Activated CD8-positive, alpha-beta memory T cell treated with anti-CD3 and anti-CD28 coated beads, Interleukin-2, amount 50 U/mL, for 48 hours (primary cell): ENCODE measurements around the gene FANCD2OS.
"Not testable (repeated sequence)": the region's sequence is repeated elsewhere in the genome, so short reads cannot be mapped to it uniquely, and the experiment has no call there.

ENCODE experiments used
- DNase-seq: peaks from one replicate; pipeline ENCODE4 v3.0.0-alpha.2; 2020

Gene FANCD2OS

GRCh38 chr3:10090774-10091173, 17.3 kb downstream of the FANCD2OS start:
- not testable (repeated sequence) for DNase-seq

- DNase-seq = no peak
Observed at GRCh38 chr3:10090179-10090578, 17.9 kb downstream of the FANCD2OS start.

GRCh38 chr3:10088256-10088655, 19.8 kb downstream of the FANCD2OS start:
- no peak for DNase-seq

GRCh38 chr3:10085738-10086137, 22.3 kb downstream of the FANCD2OS start:
- no peak for DNase-seq

GRCh38 chr3:10081871-10082270, 26.2 kb downstream of the FANCD2OS start:
- no peak for DNase-seq

GRCh38 chr3:10074666-10075065, 33.4 kb downstream of the FANCD2OS start:
- no peak for DNase-seq

- not testable (repeated sequence) for DNase-seq
Observed at GRCh38 chr3:10070077-10070476, 38.0 kb downstream of the FANCD2OS start.

- no peak for DNase-seq
Observed at GRCh38 chr3:10055097-10055496, 53.0 kb downstream of the FANCD2OS start.
